ENCODE results near the gene PARVB. TPM values are rescaled to one million over a fixed set of nuclear protein-coding genes. Genes with fewer than 3 reads are reported as not detected.

The PARVB gene
- total RNA-seq, 2 donors from 2014 or later, result 4.5 to 11.4 TPM

DNA sequence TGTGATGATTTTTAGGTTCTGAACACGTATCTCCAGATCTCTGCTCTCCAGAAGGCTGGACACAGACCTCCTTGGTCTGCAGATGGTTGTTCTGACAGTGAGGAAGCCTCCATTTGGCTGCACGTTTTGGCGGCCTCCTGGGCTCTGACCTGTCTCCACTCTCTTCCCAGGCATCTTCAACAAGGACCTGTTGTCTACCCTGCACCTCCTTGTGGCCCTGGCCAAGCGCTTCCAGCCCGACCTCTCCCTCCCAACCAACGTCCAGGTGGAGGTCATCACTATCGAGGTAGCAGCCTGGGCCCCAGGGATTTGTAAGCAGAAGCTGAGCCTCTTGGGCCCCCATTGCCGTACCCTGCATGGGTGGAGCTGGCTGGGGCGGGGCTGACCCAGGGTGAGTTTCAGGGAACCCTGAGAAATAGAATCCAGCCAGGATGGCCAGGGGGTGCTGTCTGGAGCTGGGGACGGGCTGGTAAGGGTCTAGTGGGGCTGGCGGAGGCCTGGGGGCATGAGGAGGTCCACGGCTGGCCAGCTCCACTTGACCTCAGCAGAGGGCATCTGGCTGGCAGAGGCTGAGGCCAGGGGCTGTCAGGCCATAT, 166.4 kb downstream of the PARVB start:
- Histone ChIP-seq H3K36me3 (no peaks in the 10 kb centered on the region), H3K9me3 (no peaks in the 10 kb centered on the region), H3K9ac (ENCODE audit: low read depth in 2 of 2, low read length in 2 of 2) (no peak overlapping the region), H3K4me3 (no peak overlapping the region), H3K27me3 (no peaks in the 10 kb centered on the region), H3K4me1 (no peaks in the 10 kb centered on the region), H3K27ac (no peak overlapping the region)
- intact Hi-C loops (cut with DNase I), result no loop called here
- no peak for DNase-seq
- TF ChIP-seq, protein P1, sequence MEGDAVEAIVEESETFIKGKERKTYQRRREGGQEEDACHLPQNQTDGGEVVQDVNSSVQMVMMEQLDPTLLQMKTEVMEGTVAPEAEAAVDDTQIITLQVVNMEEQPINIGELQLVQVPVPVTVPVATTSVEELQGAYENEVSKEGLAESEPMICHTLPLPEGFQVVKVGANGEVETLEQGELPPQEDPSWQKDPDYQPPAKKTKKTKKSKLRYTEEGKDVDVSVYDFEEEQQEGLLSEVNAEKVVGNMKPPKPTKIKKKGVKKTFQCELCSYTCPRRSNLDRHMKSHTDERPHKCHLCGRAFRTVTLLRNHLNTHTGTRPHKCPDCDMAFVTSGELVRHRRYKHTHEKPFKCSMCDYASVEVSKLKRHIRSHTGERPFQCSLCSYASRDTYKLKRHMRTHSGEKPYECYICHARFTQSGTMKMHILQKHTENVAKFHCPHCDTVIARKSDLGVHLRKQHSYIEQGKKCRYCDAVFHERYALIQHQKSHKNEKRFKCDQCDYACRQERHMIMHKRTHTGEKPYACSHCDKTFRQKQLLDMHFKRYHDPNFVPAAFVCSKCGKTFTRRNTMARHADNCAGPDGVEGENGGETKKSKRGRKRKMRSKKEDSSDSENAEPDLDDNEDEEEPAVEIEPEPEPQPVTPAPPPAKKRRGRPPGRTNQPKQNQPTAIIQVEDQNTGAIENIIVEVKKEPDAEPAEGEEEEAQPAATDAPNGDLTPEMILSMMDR (IDR thresholded peaks at IDR 0.05), result no peak

DNA sequence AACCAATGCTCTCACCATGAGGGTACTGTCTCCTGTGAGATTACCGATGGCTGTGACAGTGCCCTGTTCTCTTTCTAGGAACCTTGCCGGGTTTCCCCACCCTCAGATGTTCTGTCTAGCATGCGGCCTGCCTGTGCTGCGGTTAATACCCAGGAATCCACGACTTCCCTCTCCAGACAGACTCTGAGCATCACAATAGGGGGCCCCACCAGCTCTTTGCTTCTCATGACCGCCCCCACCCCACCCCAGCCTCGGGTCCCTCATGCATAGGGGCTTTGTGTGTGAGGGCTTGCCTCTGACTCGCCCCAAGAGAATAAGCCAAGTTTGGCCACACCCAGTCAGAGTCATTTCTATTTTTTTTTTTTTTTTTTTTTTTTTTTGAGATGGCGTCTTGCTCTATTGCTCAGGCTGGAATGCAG, 166.9 kb downstream of the PARVB start:
- DNase-seq, result no peak

GRCh38 chr22:44192098-44192815, 168.2 kb downstream of the PARVB start:
- intact Hi-C loops (cut with DNase I), result no loop called here
- DNase-seq, result no peak

More for the DNA sequence above, 166.9 kb downstream of the PARVB start:
- no peak overlapping the region for H3K27ac ChIP-seq
- H3K9ac ChIP-seq (ENCODE audit: low read depth in 2 of 2, low read length in 2 of 2), result no peak overlapping the region
- H3K4me1 ChIP-seq, result no peaks in the 10 kb centered on the region
- no peaks in the 10 kb centered on the region for H3K9me3 ChIP-seq
- H3K36me3 ChIP-seq, result no peaks in the 10 kb centered on the region
- TF ChIP-seq, protein P1 (IDR thresholded peaks at IDR 0.05), result no peak
- no peak overlapping the region for H3K4me3 ChIP-seq
- intact Hi-C loops (cut with DNase I), result no loop called here
- H3K27me3 ChIP-seq, result no peaks in the 10 kb centered on the region

DNA sequence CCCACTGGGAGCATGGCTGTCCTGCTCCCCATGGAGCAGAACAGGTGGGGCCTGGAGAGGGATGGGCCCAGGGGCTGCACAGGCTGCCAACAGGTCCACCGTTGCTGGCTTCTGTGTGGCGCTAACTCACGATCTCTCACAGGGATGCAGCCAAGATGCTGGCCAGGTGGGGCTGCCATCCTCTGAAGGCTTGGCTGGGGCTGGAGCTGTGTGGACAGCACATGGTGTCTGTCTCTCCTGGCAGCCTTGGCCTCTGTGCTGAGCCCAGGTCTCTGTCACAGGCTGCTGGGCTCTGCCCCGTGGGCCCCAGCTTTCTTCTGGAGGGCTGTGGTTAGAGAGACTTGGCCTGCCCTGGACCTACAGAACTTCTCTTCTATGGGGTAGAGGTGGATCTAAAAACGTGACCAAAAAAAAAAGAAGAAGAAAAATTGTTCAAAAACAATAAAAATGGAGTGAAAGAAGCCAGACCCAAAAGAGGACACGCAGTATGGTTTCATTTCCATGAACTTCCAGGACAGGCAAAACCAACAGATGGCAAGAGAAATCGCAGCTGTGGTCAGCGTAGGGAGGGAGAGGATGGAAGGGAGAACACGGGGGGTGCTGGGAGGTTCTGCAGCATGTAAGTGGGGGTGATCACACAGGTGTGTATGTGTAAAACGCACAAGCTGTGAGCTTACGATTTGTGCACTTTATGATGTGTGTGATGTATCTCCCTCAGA, 168.9 kb downstream of the PARVB start:
- intact Hi-C loops (cut with DNase I), result no loop called here
- Histone ChIP-seq H3K27me3 (no peaks in the 10 kb centered on the region), H3K27ac (no peak overlapping the region), H3K9me3 (no peaks in the 10 kb centered on the region), H3K4me1 (no peaks in the 10 kb centered on the region), H3K36me3 (no peaks in the 10 kb centered on the region), H3K4me3 (no peak overlapping the region), H3K9ac (ENCODE audit: low read depth in 2 of 2, low read length in 2 of 2) (no peak overlapping the region)
- DNase-seq, result no peak
- TF ChIP-seq, protein P1 (IDR thresholded peaks at IDR 0.05), result no peak

More at GRCh38 chr22:44192098-44192815, 168.2 kb downstream of the PARVB start:
- Histone ChIP-seq H3K4me1 (no peaks in the 10 kb centered on the region), H3K9ac (ENCODE audit: low read depth in 2 of 2, low read length in 2 of 2) (no peak overlapping the region), H3K27ac (no peak overlapping the region), H3K36me3 (no peaks in the 10 kb centered on the region), H3K27me3 (no peaks in the 10 kb centered on the region), H3K4me3 (no peak overlapping the region), H3K9me3 (no peaks in the 10 kb centered on the region)
- TF ChIP-seq, protein P1 (IDR thresholded peaks at IDR 0.05), result no peak

- no peak for DNase-seq
- Histone ChIP-seq H3K36me3 (no peaks in the 10 kb centered on the region), H3K9me3 (no peaks in the 10 kb centered on the region), H3K4me3 (no peak overlapping the region), H3K4me1 (no peaks in the 10 kb centered on the region), H3K9ac (ENCODE audit: low read depth in 2 of 2, low read length in 2 of 2) (no peak overlapping the region), H3K27me3 (no peaks in the 10 kb centered on the region), H3K27ac (no peak overlapping the region)
- TF ChIP-seq, protein P1 (IDR thresholded peaks at IDR 0.05), result no peak
- intact Hi-C loops (cut with DNase I), result no loop called here
These were observed 169.4 kb downstream of the PARVB start for GRCh38 chr22:44193535-44193891.

Data from colonic mucosa (tissue), 4 donors.